K562 (cell line): Measurements from ENCODE around the gene NUAK1. TPM values are rescaled to one million over a fixed set of nuclear protein-coding genes. Genes with fewer than 3 reads are reported as not detected.

Experiments
- ATAC-seq: fragments of 200-7000 bp; cut with Tn5 transposase; 3 replicates; pipeline ENCODE4 v1.9.1; 2020; ENCODE audit warnings: moderate library complexity
- BruUV-seq: library from RNA; stranded (reverse); fragments of 400-500 nt; replicated peaks from 2 replicates; lab custom pipeline; 2021; lab: Mats Ljungman, UMichigan
- CTCF ChIA-PET: fragments of 300-600 bp; formaldehyde crosslinking; extraction: SDS; loops from one replicate; lab custom pipeline; 2021; ENCODE audit warnings: low intra/inter-chr PET ratio; lab: Yijun Ruan, JAX
- POLR2A ChIA-PET: fragments of 300-600, 350-650 bp; sonication (Branson Sonifier 250); formaldehyde crosslinking; extraction: SDS; loops from one replicate; lab custom pipeline; 2021; ENCODE audit warnings: antibody characterized with exemption, inconsistent platforms; lab: Yijun Ruan, JAX
- DNase-seq, 4 experiments: peaks; one replicate each; pipeline versions ENCODE4 v3.0.0 to v3.0.0-alpha.2; 2011 to 2018; ENCODE audit warnings: low spot score in 3 of 4, mixed read lengths in 3 of 4; ENCODE audit errors: extremely low read depth in 1 of 4
- FAIRE-seq: peaks from 2 replicates; lab custom pipeline; 2011; peaks lifted over from hg19 to GRCh38; lab: Jason Lieb, UNC
- H2AFZ ChIP-seq: 2 replicates; pipeline ENCODE4 v1.6.0; 2011; ENCODE audit warnings: low read depth, low read length, control low read depth, inconsistent platforms
- H3K27ac ChIP-seq: fragments of 200-600 bp; 3 replicates; pipeline ENCODE4 v1.8.0; 2011; ENCODE audit warnings: low read depth, mild to moderate bottlenecking, control low read depth, inconsistent platforms, low read length, moderate library complexity, mixed read lengths; ENCODE audit errors: extremely low read depth
- H3K27me3 ChIP-seq, 2 experiments: fragments of 300-600 bp in 1 of 2; 2 replicates in 1 of 2; 3 replicates in 1 of 2; pipeline versions ENCODE4 v1.6.0 to v1.8.0; 2011; ENCODE audit warnings: inconsistent platforms in 2 of 2, low read length in 2 of 2, mild to moderate bottlenecking in 1 of 2, mixed read lengths in 1 of 2, moderate library complexity in 1 of 2; ENCODE audit not compliant: control insufficient read depth in 2 of 2, insufficient read depth in 2 of 2
- H3K36me3 ChIP-seq: fragments of 300-600 bp; 3 replicates; pipeline ENCODE4 v1.8.0; 2011; ENCODE audit warnings: mild to moderate bottlenecking, low read length, inconsistent platforms; ENCODE audit not compliant: control insufficient read depth, insufficient read depth
- H3K4me1 ChIP-seq, 2 experiments: fragments of 200-600 bp in 1 of 2; replicated peaks in 1 of 2; 2 replicates in 1 of 2; 3 replicates in 1 of 2; pipeline versions ENCODE4 v1.5.1 to v1.8.0; 2011; ENCODE audit warnings: inconsistent platforms in 2 of 2, low read length in 2 of 2, mild to moderate bottlenecking in 1 of 2, mixed read lengths in 1 of 2, moderate library complexity in 1 of 2; ENCODE audit not compliant: control insufficient read depth in 2 of 2, insufficient read depth in 2 of 2
- H3K4me2 ChIP-seq: 2 replicates; pipeline ENCODE4 v1.6.1; 2011; ENCODE audit warnings: low read length, control low read depth, inconsistent platforms, mixed read lengths; ENCODE audit not compliant: insufficient read depth
- H3K4me3 ChIP-seq: fragments of 200-600 bp; sonication (generic), shearing (Covaris generic); 2 replicates; pipeline ENCODE4 v1.5.1; 2016; ENCODE audit warnings: control low read depth, inconsistent platforms
- H3K79me2 ChIP-seq: fragments of 200-600 bp; 3 replicates; pipeline ENCODE4 v1.8.0; 2011; ENCODE audit warnings: low read length, inconsistent platforms; ENCODE audit not compliant: control insufficient read depth, insufficient read depth
- H3K9ac ChIP-seq, 2 experiments: 2 replicates each; pipeline versions ENCODE4 v1.6.0 to v1.6.1; 2011; ENCODE audit warnings: low read depth in 2 of 2, low read length in 2 of 2, control low read depth in 1 of 2, inconsistent platforms in 1 of 2, mild to moderate bottlenecking in 1 of 2, mixed read lengths in 1 of 2; ENCODE audit not compliant: insufficient read depth in 1 of 2
- H3K9me1 ChIP-seq: one replicate; pipeline ENCODE4 v1.6.0; 2011; ENCODE audit warnings: inconsistent platforms, mild to moderate bottlenecking, low read length, moderate library complexity; ENCODE audit not compliant: control insufficient read depth, insufficient read depth
- H3K9me3 ChIP-seq: replicated peaks from 2 replicates; pipeline ENCODE4 v1.5.1; 2011; ENCODE audit warnings: low read depth, low read length, inconsistent platforms; ENCODE audit not compliant: control insufficient read depth, insufficient read depth
- H4K20me1 ChIP-seq: replicated peaks from 2 replicates; pipeline ENCODE4 v1.6.1; 2011; ENCODE audit warnings: low read length, inconsistent platforms, mixed read lengths; ENCODE audit not compliant: control insufficient read depth, insufficient read depth
- ADNP ChIP-seq: fragments of 200-800 bp; sonication (Bioruptor generic); IDR thresholded peaks from 2 replicates; pipeline ENCODE4 v1.6.1; 2016; ENCODE audit warnings: missing genetic modification characterization, missing compliant biosample characterization
- RBM25 ChIP-seq: fragments of 200-400 bp; formaldehyde crosslinking; IDR thresholded peaks from 2 replicates; pipeline ENCODE4 v1.6.1; 2018; ENCODE audit warnings: low read length, low read depth, moderate library complexity; ENCODE audit not compliant: severe bottlenecking
- TCF15 ChIP-seq: fragments of 250-450 bp; sonication (Bioruptor Pico); IDR thresholded peaks from 2 replicates; pipeline ENCODE4 v1.8.0; 2022; ENCODE audit warnings: moderate library complexity, mild to moderate bottlenecking, inconsistent platforms
- WGBS: fragments of 100-300 bp; shearing (Covaris generic); methylation state at CpG from one replicate; pipeline ENCODE4 v1.1.6; 2016; ENCODE audit warnings: low coverage, mixed read lengths; ENCODE audit not compliant: insufficient coverage; ENCODE audit errors: missing lambda C conversion rate; 5-methylcytosine and 5-hydroxymethylcytosine counted together
- in situ Hi-C: fragments of 300-500 bp; cut with MboI; formaldehyde crosslinking; loops from 4 replicates; pipeline ENCODE4 v1.15.0; 2018; ENCODE audit warnings: inconsistent platforms, mixed read lengths
- intact Hi-C: fragments of 100-400 bp; cut with micrococcal nuclease; formaldehyde crosslinking; loops from 2 replicates; pipeline ENCODE4 v1.14.2; 2022
- polyA plus RNA-seq, 8 experiments: library from polyadenylated mRNA; depleted of rRNA in 4 of 8; stranded (reverse) in 5 of 8; unstranded in 3 of 8; fragments of >200 nt; fragmentation: Nextera tagmentation in 2 of 8; fragmentation: Illumina TruSeq in 1 of 8; extraction: Ambion mirVana in 2 of 8; extraction: Trizol in 1 of 8; gene quantifications; 2 replicates each; pipeline versions ENCODE4 v1.2.1 to v1.2.3, GENCODE V29; 2011 to 2014; ENCODE audit warnings: inconsistent platforms in 1 of 8, missing spikeins in 1 of 8
- total RNA-seq, 7 experiments: library from RNA; depleted of rRNA in 6 of 7; stranded (reverse); fragments of >200 nt in 6 of 7; fragmentation: Illumina TruSeq in 2 of 7; extraction: Trizol in 2 of 7; gene quantifications; 2 replicates each; pipeline versions ENCODE4 v1.2.1 to v1.2.3, GENCODE V29; 2011 to 2021; ENCODE audit warnings: low replicate concordance in 1 of 7
- TF ChIP-seq, protein P1 (sequence below): fragments of 450-650 bp; IDR thresholded peaks from 2 replicates; pipeline ENCODE4 v1.6.1; 2017; ENCODE audit warnings: mild to moderate bottlenecking, moderate library complexity

The NUAK1 gene
- total and polyA plus RNA-seq, 9 of the 15 experiments (the other 6 are each of a cell fraction or from before 2014, with no cell fraction given): 0.02 TPM; not detected in 8

GRCh38 chr12:106126441-106127337, 12.1 kb downstream of the NUAK1 start:
- ATAC-seq: no peak
- no peak overlapping the region for H3K4me3 ChIP-seq
- no peaks in the 10 kb centered on the region for H3K9me3 ChIP-seq
- H2AFZ ChIP-seq: no peak overlapping the region
- no peaks in the 10 kb centered on the region for H4K20me1 ChIP-seq
- H3K79me2 ChIP-seq: no peaks in the 10 kb centered on the region
- ChIA-PET POLR2A (no interaction called here), CTCF (no interaction called here)
- no peak overlapping the region for H3K9ac ChIP-seq
- BruUV-seq: no TSS peak
- TF ChIP-seq TCF15 (no peak), RBM25 (peak; percentile 45), ADNP (tag) (no peak)
- TF ChIP-seq, protein P1, sequence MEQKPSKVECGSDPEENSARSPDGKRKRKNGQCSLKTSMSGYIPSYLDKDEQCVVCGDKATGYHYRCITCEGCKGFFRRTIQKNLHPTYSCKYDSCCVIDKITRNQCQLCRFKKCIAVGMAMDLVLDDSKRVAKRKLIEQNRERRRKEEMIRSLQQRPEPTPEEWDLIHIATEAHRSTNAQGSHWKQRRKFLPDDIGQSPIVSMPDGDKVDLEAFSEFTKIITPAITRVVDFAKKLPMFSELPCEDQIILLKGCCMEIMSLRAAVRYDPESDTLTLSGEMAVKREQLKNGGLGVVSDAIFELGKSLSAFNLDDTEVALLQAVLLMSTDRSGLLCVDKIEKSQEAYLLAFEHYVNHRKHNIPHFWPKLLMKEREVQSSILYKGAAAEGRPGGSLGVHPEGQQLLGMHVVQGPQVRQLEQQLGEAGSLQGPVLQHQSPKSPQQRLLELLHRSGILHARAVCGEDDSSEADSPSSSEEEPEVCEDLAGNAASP: no peak
- DNase-seq: no peak
- H3K4me1 ChIP-seq: no peaks in the 10 kb centered on the region
- in situ Hi-C loops: no loop called here
- intact Hi-C loops: no loop called here
- no peak overlapping the region for H3K4me2 ChIP-seq
- 0% methylated on average over 2 of the region's 2 CpGs for WGBS
- H3K27me3 ChIP-seq: peaks cover 8 to 23% of the 10 kb centered on the region in 2 experiments; a peak in 3 of 5 replicates
- no peaks in the 10 kb centered on the region for H3K36me3 ChIP-seq
- no peak for FAIRE-seq
- no peaks in the 10 kb centered on the region for H3K9me1 ChIP-seq
- no peak overlapping the region for H3K27ac ChIP-seq
